Kidney glomerular epithelial cell (primary cell): ENCODE results near the gene INSIG1.
A peak's percentile ranks its signal among the peaks of the same experiment; 100 is the strongest.

Experiments
- DNase-seq: peaks from one replicate; lab custom pipeline; 2025; lab: John Stamatoyannopoulos, UW

Gene INSIG1

DNA sequence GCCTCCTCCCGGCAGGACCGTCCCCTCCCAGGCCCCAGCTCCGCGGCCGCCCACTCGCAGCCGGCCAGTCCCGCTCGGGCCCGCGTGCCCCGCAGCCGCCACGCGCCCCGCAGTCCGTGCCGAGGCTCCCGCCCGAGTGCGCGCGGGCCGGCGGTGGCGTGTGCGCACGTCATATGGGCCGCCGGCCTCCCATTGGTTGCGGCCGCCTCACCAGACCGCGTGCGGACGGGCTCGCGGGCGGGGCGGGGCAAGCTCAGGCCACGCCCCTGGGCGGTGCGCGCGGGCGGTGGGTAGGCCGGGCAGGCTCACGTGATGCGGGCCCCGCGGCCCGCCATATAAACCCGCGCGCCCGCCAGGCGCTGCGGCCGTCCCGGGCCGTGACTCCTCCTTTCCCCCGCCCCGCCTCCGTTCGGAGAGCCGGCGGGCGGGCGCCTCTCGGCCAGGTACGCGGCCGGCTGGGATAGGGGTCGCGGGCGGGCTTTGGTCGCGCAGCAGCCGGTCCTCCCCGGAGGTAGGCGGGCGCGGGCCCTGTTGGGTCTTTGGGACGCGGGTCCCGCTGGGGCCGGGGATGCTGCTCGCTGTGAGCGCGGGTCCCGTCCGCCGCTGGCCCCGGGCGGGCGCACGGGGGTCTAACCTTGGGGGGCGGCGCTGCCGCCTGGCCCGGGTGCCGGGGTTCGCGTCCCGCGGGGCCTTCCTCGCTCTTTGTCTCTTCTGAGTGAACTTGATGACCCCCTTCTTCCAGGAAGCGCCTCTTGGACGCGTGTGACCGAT lies at the start of gene INSIG1:
TSS of gene INSIG1 (plus strand) at position 362 of the 771 bp plus-strand sequence. CDS start at position 770, 408 bp downstream.
- peak; percentile 81 for DNase-seq

- DNase-seq: no peak
Observed at GRCh38 chr7:155248366-155248756, 49.3 kb upstream of the INSIG1 start.

- DNase-seq: no peak
Observed at GRCh38 chr7:155251831-155252230, 45.8 kb upstream of the INSIG1 start.

DNA sequence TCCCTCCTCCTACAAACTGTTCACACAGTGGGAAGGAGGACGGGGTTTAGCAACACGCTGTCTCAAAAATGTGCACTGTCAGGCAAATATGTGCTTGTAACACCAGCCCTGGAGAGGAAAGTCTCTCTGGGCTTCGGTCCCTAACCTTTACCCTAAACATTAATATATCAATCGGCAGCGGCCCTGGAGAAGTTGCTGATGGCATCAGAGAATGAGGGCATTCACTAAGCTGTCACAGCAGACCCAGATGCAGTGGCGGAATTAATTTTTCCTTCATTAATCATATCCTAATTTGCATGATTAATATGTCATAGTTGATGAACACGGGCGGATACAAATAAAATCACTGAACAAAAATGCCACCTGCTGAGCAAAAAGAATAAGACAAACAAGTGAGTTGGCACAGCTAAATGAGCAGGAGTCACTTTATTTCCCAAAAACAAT lies 45.2 kb upstream of the INSIG1 start:
- DNase-seq: peak; percentile 3

GRCh38 chr7:155252892-155253501 lies 44.7 kb upstream of the INSIG1 start:
- no peak for DNase-seq

DNA sequence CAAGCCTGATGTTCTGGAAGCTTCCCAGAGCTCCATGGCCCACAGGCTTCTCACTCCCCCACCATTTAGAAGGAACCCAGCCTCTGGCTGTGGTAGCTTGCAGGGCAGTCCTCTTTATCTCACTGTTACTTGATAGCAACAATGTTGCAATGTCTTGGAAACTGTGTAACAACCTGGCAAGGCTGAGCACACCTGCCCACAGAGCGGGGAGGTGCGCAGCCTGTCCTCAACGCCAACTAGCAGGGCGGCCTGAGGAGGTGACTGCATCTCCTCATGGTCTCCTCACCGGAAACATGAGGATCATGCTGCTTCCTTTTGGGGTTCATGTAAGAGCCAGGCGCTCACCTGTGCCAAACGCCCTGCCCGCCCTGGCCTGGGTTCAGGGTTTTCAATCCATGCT lies 43.7 kb upstream of the INSIG1 start:
- DNase-seq: no peak

DNA sequence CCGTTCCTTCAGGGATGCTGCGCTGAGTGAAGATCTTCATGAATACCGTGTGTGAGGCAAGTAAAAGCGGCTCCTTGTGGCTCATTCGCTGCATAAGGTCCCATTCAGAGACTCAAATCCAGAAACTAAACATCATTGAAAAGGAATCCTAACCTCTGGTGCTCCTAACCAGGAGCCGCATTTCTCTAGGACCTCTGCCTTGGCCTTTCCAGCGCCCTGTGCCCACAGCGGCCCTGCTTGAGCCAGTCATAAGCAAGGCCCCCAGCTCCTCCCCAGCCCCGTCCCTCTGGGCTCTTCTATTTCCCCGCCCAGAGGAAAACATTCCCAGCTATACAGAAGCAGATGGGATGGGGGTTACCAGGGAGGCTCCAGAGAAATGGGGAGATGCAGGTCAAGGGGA lies 42.6 kb upstream of the INSIG1 start:
- no peak for DNase-seq

DNA sequence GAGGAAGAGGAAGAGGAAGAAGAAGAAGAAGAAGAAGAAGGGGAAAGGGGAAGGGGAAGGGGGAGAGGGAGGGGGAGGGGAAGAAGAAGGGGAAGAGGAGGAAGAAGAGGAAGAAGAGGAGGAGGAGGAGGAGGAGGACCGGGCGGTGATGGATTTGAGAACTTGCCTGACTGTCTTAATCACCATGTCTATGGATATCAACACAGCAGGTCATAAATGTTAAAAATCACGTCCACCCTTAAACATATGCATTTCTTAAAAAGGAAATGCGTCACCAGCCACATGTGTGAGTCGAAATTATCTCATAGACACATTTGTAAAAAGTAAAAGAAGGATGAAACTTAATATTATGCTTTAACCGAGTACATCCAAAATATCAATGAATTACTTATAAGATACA lies 42.1 kb upstream of the INSIG1 start:
- DNase-seq: no peak

- DNase-seq: no peak
Observed at GRCh38 chr7:155256081-155256760, 41.5 kb upstream of the INSIG1 start.

- no peak for DNase-seq
Observed at GRCh38 chr7:155256761-155257481, 40.8 kb upstream of the INSIG1 start.

GRCh38 chr7:155257482-155258225 lies 40.0 kb upstream of the INSIG1 start:
- DNase-seq: no peak

DNA sequence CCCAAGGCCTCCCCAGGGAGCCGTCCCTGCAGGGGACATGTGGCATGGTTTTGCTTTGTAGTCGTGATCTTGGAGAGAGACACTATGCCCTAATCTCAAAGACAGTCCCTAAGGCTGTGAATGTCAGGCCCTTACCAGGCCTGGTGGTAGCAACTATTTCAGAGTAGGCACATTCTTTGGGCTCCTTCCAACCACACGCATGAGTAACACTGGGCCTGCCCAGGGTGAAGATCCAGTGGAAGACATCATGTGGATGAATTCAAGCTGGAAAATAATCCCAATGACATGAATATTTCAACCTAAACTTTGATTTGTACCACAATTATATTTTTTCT lies 39.5 kb upstream of the INSIG1 start:
- DNase-seq: peak; percentile 78

DNA sequence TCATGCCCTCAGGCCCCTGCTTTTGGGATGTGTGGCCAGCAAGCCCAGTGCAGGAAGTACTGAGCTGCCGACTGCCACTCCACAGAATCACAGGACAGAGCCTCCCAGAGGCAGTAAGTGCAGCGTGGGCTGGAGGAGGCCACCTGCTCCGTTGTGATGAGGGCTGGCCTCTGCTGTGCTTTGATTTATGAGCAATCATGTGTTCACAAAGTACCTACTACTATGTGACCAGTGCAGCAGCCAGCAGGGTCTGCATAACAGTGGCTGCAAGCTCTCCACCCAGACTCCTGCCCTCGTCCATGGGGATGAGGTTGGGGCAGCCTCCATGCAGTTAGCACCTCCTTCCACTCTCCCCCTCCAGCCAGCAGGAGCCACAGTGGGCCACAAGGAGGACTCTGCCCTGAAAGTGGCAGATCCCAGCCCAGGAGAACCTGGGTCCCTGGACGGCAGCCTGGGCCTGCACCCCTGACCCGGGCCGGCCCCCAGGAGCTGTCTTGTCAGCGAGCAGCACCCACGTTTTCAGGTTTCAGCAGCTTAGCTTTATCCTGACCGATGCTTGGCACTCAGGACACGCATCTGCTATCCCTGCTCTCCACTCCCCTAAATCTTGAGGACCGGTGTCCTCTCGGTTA lies 37.7 kb upstream of the INSIG1 start:
- DNase-seq: no peak

- no peak for DNase-seq
Observed at GRCh38 chr7:155260498-155260872, 37.2 kb upstream of the INSIG1 start.

GRCh38 chr7:155261031-155261985 lies 36.4 kb upstream of the INSIG1 start:
- no peak for DNase-seq

- no peak for DNase-seq
Observed at GRCh38 chr7:155262031-155262430, 35.6 kb upstream of the INSIG1 start.

- DNase-seq: no peak
Observed at GRCh38 chr7:155263051-155263450, 34.6 kb upstream of the INSIG1 start.

GRCh38 chr7:155263581-155264143 lies 34.0 kb upstream of the INSIG1 start:
- no peak for DNase-seq

GRCh38 chr7:155265144-155265543 lies 32.5 kb upstream of the INSIG1 start:
- no peak for DNase-seq

GRCh38 chr7:155265961-155266360 lies 31.7 kb upstream of the INSIG1 start:
- no peak for DNase-seq
